Mesendoderm (in vitro differentiated cells): ENCODE measurements around the gene PDZRN3.

Source experiments
- DNase-seq: peaks from one replicate; pipeline ENCODE4 v3.0.0; 2013
- H2AK5ac ChIP-seq: 2 replicates; pipeline ENCODE4 v1.6.1; 2013; ENCODE audit warnings: low read length, inconsistent platforms
- H2BK120ac ChIP-seq: 2 replicates; pipeline ENCODE4 v1.6.1; 2013; ENCODE audit warnings: low read depth, mild to moderate bottlenecking, low read length, moderate library complexity, mixed read lengths
- H2BK15ac ChIP-seq: replicated peaks from 2 replicates; pipeline ENCODE4 v1.6.1; 2013; ENCODE audit warnings: low read depth, mild to moderate bottlenecking, moderate library complexity
- H2BK5ac ChIP-seq: 2 replicates; pipeline ENCODE4 v1.6.1; 2013; ENCODE audit warnings: low read length, inconsistent platforms
- H3K18ac ChIP-seq: 2 replicates; pipeline ENCODE4 v1.6.1; 2013; ENCODE audit warnings: mild to moderate bottlenecking, low read length, mixed read lengths
- H3K23ac ChIP-seq: one replicate; pipeline ENCODE4 v1.6.1; 2013; ENCODE audit warnings: low read length
- H3K27ac ChIP-seq: 2 replicates; pipeline ENCODE4 v1.5.1; 2013; ENCODE audit warnings: low read depth, mild to moderate bottlenecking, inconsistent platforms, low read length, moderate library complexity
- H3K27me3 ChIP-seq: 2 replicates; pipeline ENCODE4 v1.6.1; 2013; ENCODE audit warnings: low read length, control low read depth, mild to moderate bottlenecking, inconsistent platforms; ENCODE audit not compliant: insufficient read depth, poor library complexity
- H3K36me3 ChIP-seq: 2 replicates; pipeline ENCODE4 v1.6.1; 2013; ENCODE audit warnings: low read length, inconsistent platforms; ENCODE audit not compliant: control insufficient read depth, insufficient read depth
- H3K4ac ChIP-seq: one replicate; pipeline ENCODE4 v1.6.1; 2013; ENCODE audit warnings: low read depth, mild to moderate bottlenecking, low read length, moderate library complexity
- H3K4me1 ChIP-seq: 2 replicates; pipeline ENCODE4 v1.6.1; 2013; ENCODE audit warnings: low read depth, low read length, inconsistent platforms; ENCODE audit not compliant: control insufficient read depth
- H3K4me2 ChIP-seq: 2 replicates; pipeline ENCODE4 v1.6.1; 2013; ENCODE audit warnings: low read length
- H3K4me3 ChIP-seq: 2 replicates; pipeline ENCODE4 v1.5.1; 2013; ENCODE audit warnings: mild to moderate bottlenecking, low read length
- H3K56ac ChIP-seq: one replicate; pipeline ENCODE4 v1.6.1; 2013; ENCODE audit warnings: low read length
- H3K79me1 ChIP-seq: 2 replicates; pipeline ENCODE4 v1.6.1; 2013; ENCODE audit warnings: low read length, inconsistent platforms
- H3K79me2 ChIP-seq: 2 replicates; pipeline ENCODE4 v1.6.1; 2013; ENCODE audit warnings: mild to moderate bottlenecking, low read length; ENCODE audit not compliant: control insufficient read depth, insufficient read depth
- H3K9ac ChIP-seq: 2 replicates; pipeline ENCODE4 v1.6.1; 2013; ENCODE audit warnings: low read length, inconsistent platforms
- H4K5ac ChIP-seq: one replicate; pipeline ENCODE4 v1.6.1; 2013; ENCODE audit warnings: low read length
- H4K8ac ChIP-seq: one replicate; pipeline ENCODE4 v1.6.1; 2013; ENCODE audit warnings: low read depth, mild to moderate bottlenecking, control low read depth, low read length, moderate library complexity
- WGBS: extraction: QIAGEN DNeasy Blood & Tissue Kit; methylation state at CpG from one replicate; pipeline ENCODE4 v1.1.7; 2013; ENCODE audit warnings: low lambda C conversion rate, missing lambda C conversion rate; ENCODE audit not compliant: insufficient coverage; ENCODE audit errors: extremely low coverage; 5-methylcytosine and 5-hydroxymethylcytosine counted together

The PDZRN3 gene

DNA sequence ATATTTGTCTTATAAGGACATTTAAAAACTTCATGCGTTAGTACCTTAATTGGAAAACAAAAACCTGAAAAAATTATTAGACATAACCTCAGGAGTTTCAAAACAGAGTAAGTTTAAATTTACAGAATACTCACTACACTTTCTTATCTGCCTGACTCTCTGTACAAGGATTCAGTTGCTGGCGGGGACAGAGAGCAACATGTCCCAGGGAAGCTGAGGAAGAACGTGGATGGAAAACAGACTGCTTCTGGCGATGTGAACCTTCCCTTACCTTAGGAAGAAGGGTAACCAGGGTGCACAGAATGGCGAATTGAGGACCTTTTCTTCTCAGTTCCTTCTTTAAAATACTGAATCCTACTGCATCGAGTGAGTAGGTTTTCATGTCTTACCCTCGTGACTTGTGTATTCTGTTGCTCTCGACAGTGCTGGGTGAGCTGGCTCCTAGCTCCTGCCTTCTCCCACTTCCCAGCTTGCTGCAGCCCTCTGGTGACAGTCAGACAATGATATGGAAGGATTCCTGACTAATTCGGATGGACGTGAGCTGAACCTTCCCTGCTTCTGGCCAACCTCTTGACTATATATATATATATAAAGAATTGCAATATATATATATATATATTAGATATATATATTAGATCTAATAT, 178.2 kb downstream of the PDZRN3 start:
- Histone ChIP-seq H3K4ac (peak overlapping the region; percentile 43), H3K4me3 (no peak overlapping the region), H2BK15ac (no peak overlapping the region), H3K56ac (no peak overlapping the region), H3K4me1 (no peaks in the 10 kb centered on the region), H3K9ac (no peak overlapping the region), H2BK120ac (no peak overlapping the region), H3K23ac (no peak overlapping the region), H3K79me2 (no peaks in the 10 kb centered on the region), H2AK5ac (peak overlapping the region; percentile 59), H2BK5ac (no peak overlapping the region), H4K8ac (no peak overlapping the region), H3K18ac (no peak overlapping the region), H3K36me3 (no peaks in the 10 kb centered on the region), H3K27ac (no peak overlapping the region), H3K4me2 (no peak overlapping the region), H3K27me3 (no peaks in the 10 kb centered on the region), H4K5ac (no peak overlapping the region), H3K79me1 (no peaks in the 10 kb centered on the region)
- WGBS, result no CpG with 5 or more reads among the region's 10 CpGs
- no peak for DNase-seq

- H3K36me3 ChIP-seq, result no peaks in the 10 kb centered on the region
- no peaks in the 10 kb centered on the region for H3K27me3 ChIP-seq
- H3K27ac ChIP-seq, result no peak overlapping the region
- no peak overlapping the region for H2BK5ac ChIP-seq
- no peak overlapping the region for H3K4me3 ChIP-seq
- H4K8ac ChIP-seq, result no peak overlapping the region
- H3K79me1 ChIP-seq, result no peaks in the 10 kb centered on the region
- no peak overlapping the region for H4K5ac ChIP-seq
- H3K56ac ChIP-seq, result no peak overlapping the region
- no peaks in the 10 kb centered on the region for H3K79me2 ChIP-seq
- H3K4me1 ChIP-seq, result no peaks in the 10 kb centered on the region
- H2BK15ac ChIP-seq, result no peak overlapping the region
- no peak overlapping the region for H3K18ac ChIP-seq
- H3K9ac ChIP-seq, result no peak overlapping the region
- no peak overlapping the region for H3K4me2 ChIP-seq
- no peak overlapping the region for H3K23ac ChIP-seq
- H2BK120ac ChIP-seq, result no peak overlapping the region
- no peak overlapping the region for H2AK5ac ChIP-seq
- DNase-seq, result no peak
- WGBS, result no CpG with 5 or more reads among the region's 7 CpGs
- H3K4ac ChIP-seq, result peak overlapping the region; percentile 49
Observed at GRCh38 chr3:73442886-73443285, 181.9 kb downstream of the PDZRN3 start.

DNA sequence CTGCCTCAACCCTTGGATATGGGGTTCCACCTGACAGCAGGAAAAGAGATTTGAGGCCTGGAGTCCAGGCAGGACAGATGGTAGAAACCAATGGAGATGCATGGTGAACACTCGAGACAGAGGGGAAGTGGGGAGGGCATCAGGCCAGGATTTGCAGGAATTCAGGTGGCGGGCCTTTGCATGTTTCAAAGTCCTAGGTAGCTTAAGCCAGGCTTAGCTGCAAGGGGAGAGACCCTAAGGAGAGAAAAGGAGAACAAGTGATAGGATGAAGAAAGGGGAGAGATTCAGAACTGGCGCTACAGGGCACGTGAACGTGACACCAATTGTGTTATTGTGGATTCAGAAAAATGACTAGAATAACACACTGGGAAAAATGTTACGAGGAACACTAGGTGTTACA, 182.6 kb downstream of the PDZRN3 start:
- Histone ChIP-seq H3K4me1 (no peaks in the 10 kb centered on the region), H3K27me3 (no peaks in the 10 kb centered on the region), H4K5ac (no peak overlapping the region), H3K4me2 (no peak overlapping the region), H3K9ac (no peak overlapping the region), H3K4ac (no peak overlapping the region), H2BK5ac (peak overlapping the region; percentile 23), H3K79me2 (no peaks in the 10 kb centered on the region), H4K8ac (no peak overlapping the region), H2BK15ac (no peak overlapping the region), H3K36me3 (no peaks in the 10 kb centered on the region), H3K18ac (no peak overlapping the region), H3K56ac (peak overlapping the region; percentile 22), H3K79me1 (no peaks in the 10 kb centered on the region), H3K4me3 (no peak overlapping the region), H2AK5ac (no peak overlapping the region), H3K23ac (no peak overlapping the region), H2BK120ac (no peak overlapping the region), H3K27ac (peak overlapping the region; percentile 27)
- peak; percentile 53 for DNase-seq
- no CpG with 5 or more reads among the region's 6 CpGs for WGBS

- Histone ChIP-seq H3K27ac (no peak overlapping the region), H3K9ac (no peak overlapping the region), H3K36me3 (no peaks in the 10 kb centered on the region), H4K8ac (no peak overlapping the region), H3K4ac (no peak overlapping the region), H2BK5ac (no peak overlapping the region), H2BK120ac (no peak overlapping the region), H3K23ac (no peak overlapping the region), H3K4me3 (no peak overlapping the region), H3K4me2 (no peak overlapping the region), H3K56ac (no peak overlapping the region), H3K18ac (no peak overlapping the region), H3K79me1 (no peaks in the 10 kb centered on the region), H4K5ac (no peak overlapping the region), H2AK5ac (no peak overlapping the region), H2BK15ac (no peak overlapping the region), H3K79me2 (no peaks in the 10 kb centered on the region), H3K4me1 (no peaks in the 10 kb centered on the region), H3K27me3 (no peaks in the 10 kb centered on the region)
- no peak for DNase-seq
- no CpG with 5 or more reads among the region's 3 CpGs for WGBS
Observed at GRCh38 chr3:73437828-73438227, 186.9 kb downstream of the PDZRN3 start.

GRCh38 chr3:73435055-73435454, 189.7 kb downstream of the PDZRN3 start:
- Histone ChIP-seq H3K18ac (no peak overlapping the region), H3K4ac (no peak overlapping the region), H2BK5ac (no peak overlapping the region), H3K79me2 (no peaks in the 10 kb centered on the region), H3K56ac (no peak overlapping the region), H2AK5ac (no peak overlapping the region), H3K4me1 (no peaks in the 10 kb centered on the region), H3K23ac (no peak overlapping the region), H3K4me3 (no peak overlapping the region), H2BK15ac (no peak overlapping the region), H3K4me2 (no peak overlapping the region), H4K8ac (no peak overlapping the region), H3K27ac (no peak overlapping the region), H2BK120ac (no peak overlapping the region), H3K36me3 (no peaks in the 10 kb centered on the region), H3K27me3 (no peaks in the 10 kb centered on the region), H4K5ac (no peak overlapping the region), H3K9ac (no peak overlapping the region), H3K79me1 (no peaks in the 10 kb centered on the region)
- no CpG with 5 or more reads among the region's 11 CpGs for WGBS
- DNase-seq, result no peak

GRCh38 chr3:73433687-73434086, 191.1 kb downstream of the PDZRN3 start:
- no peak overlapping the region for H3K56ac ChIP-seq
- H3K27me3 ChIP-seq, result no peaks in the 10 kb centered on the region
- no peak overlapping the region for H3K4ac ChIP-seq
- H2BK15ac ChIP-seq, result no peak overlapping the region
- no peaks in the 10 kb centered on the region for H3K36me3 ChIP-seq
- H2BK120ac ChIP-seq, result no peak overlapping the region
- H3K79me1 ChIP-seq, result no peaks in the 10 kb centered on the region
- no CpG with 5 or more reads among the region's 14 CpGs for WGBS
- no peak overlapping the region for H4K5ac ChIP-seq
- no peak overlapping the region for H3K4me3 ChIP-seq
- no peak overlapping the region for H2AK5ac ChIP-seq
- no peak overlapping the region for H3K27ac ChIP-seq
- H3K79me2 ChIP-seq, result no peaks in the 10 kb centered on the region
- no peak overlapping the region for H3K4me2 ChIP-seq
- H4K8ac ChIP-seq, result no peak overlapping the region
- H2BK5ac ChIP-seq, result no peak overlapping the region
- no peak for DNase-seq
- no peaks in the 10 kb centered on the region for H3K4me1 ChIP-seq
- H3K23ac ChIP-seq, result no peak overlapping the region
- no peak overlapping the region for H3K18ac ChIP-seq
- H3K9ac ChIP-seq, result no peak overlapping the region
